Common myeloid progenitor, CD34-positive (primary cell): ENCODE data around the gene HSPBP1.
A peak's percentile ranks its signal among the peaks of the same experiment; 100 is the strongest.

Experiments
- CTCF ChIA-PET: fragments of 350-600 bp; sonication (Branson Sonifier 250); formaldehyde crosslinking; loops from one replicate; lab custom pipeline; 2021; ENCODE audit warnings: antibody characterized with exemption; lab: Charles Lee
- POLR2A ChIA-PET: fragments of 350-600 bp; sonication (Branson Sonifier 250); formaldehyde crosslinking; loops from one replicate; lab custom pipeline; 2021; ENCODE audit warnings: antibody characterized with exemption; lab: Charles Lee
- DNase-seq, 3 donors: peaks; one replicate each; pipeline versions ENCODE4 v3.0.0 to v3.0.0-alpha.2; 2013
- H3K27ac ChIP-seq, 2 experiments: 1 replicate in 1 of 2; 2 replicates in 1 of 2; pipeline ENCODE4 v1.7.0; 2013; ENCODE audit warnings: inconsistent platforms in 2 of 2, low read length in 2 of 2, mild to moderate bottlenecking in 2 of 2, low read depth in 1 of 2, moderate library complexity in 1 of 2; ENCODE audit not compliant: severe bottlenecking in 2 of 2, insufficient read depth in 1 of 2, poor library complexity in 1 of 2
- H3K27me3 ChIP-seq, 5 experiments: replicated peaks in 2 of 5; 1 replicate in 3 of 5; 2 replicates in 2 of 5; pipeline versions ENCODE4 v1.6.1 to v1.7.0; 2013; ENCODE audit warnings: low read length in 4 of 5, mild to moderate bottlenecking in 2 of 5, moderate library complexity in 2 of 5, inconsistent platforms in 1 of 5; ENCODE audit not compliant: insufficient read depth in 5 of 5, control insufficient read depth in 4 of 5
- H3K36me3 ChIP-seq, 4 experiments: 1 replicate in 2 of 4; 2 replicates in 2 of 4; pipeline versions ENCODE4 v1.6.1 to v1.7.0; 2013; ENCODE audit warnings: low read length in 3 of 4, control low read depth in 1 of 4, mild to moderate bottlenecking in 1 of 4; ENCODE audit not compliant: control insufficient read depth in 4 of 4, insufficient read depth in 4 of 4
- H3K4me1 ChIP-seq, 4 experiments: 1 replicate in 3 of 4; 2 replicates in 1 of 4; pipeline versions ENCODE4 v1.6.1 to v1.7.1; 2013; ENCODE audit warnings: low read length in 3 of 4, mild to moderate bottlenecking in 3 of 4, control low read depth in 1 of 4, inconsistent platforms in 1 of 4, moderate library complexity in 1 of 4; ENCODE audit not compliant: control insufficient read depth in 4 of 4, insufficient read depth in 4 of 4; ENCODE audit errors: control extremely low read depth in 1 of 4
- H3K4me3 ChIP-seq, 7 experiments: 1 replicate in 4 of 7; 2 replicates in 3 of 7; pipeline versions ENCODE4 v1.5.1 to v1.7.0; 2013; ENCODE audit warnings: mild to moderate bottlenecking in 7 of 7, low read length in 6 of 7, moderate library complexity in 6 of 7, inconsistent platforms in 2 of 7, low read depth in 2 of 7, control low read depth in 1 of 7; ENCODE audit not compliant: insufficient read depth in 4 of 7, control insufficient read depth in 1 of 7; ENCODE audit errors: extremely low read depth in 1 of 7
- H3K9me3 ChIP-seq, 5 experiments: 1 replicate in 4 of 5; 2 replicates in 1 of 5; pipeline versions ENCODE4 v1.6.1 to v1.7.1; 2013; ENCODE audit warnings: low read length in 4 of 5, mild to moderate bottlenecking in 2 of 5, inconsistent platforms in 1 of 5, low read depth in 1 of 5, moderate library complexity in 1 of 5; ENCODE audit not compliant: control insufficient read depth in 4 of 5, insufficient read depth in 2 of 5; ENCODE audit errors: control extremely low read depth in 1 of 5
- WGBS: methylation state at CpG from one replicate; pipeline ENCODE4 v1.1.5; 2013; ENCODE audit not compliant: insufficient coverage; 5-methylcytosine and 5-hydroxymethylcytosine counted together

HSPBP1 gene

DNA sequence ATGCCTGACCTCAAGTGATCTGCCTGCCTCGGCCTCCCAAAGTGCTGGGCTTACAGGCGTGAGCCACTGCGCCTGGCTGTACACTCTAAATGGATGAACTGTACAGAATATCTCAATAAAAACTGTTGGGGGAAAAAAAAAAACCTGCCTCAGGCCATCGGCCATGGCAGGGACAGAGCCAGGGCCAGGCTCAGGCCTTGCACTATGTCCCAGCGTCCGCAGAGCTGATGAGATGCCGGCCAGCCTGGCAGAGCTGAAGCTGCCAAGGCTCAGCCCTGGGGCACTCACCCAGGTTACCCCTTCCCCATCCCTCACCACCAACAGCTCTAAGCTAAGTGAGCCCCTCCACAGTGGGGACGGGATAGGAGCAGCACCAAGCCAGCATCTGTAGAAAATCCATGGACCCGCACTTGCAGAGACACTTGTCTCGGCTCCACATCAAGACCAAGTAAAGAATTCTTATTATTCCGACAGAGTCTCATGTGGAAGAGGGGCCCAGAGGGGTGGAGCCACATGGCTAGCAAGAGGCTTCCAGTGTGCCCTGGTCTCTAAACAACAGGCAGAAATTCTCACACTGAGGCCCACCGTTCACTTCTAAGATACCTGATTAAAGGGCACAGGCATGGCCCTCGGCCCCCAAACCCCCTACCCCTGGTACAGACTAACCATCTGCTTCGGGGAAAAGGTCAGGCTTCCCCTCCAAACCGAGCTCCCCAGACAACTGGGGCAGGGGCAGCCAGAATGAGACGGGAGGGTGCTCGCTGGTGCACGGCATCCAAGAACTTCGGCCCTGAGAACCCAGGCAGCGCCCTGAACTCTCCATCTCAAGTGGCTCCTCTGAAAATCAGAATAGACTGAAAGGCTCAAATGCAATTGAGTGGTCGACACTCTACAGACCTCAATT lies 26.9 kb downstream of the HSPBP1 start:
- Histone ChIP-seq H3K27me3 (no peaks in the 10 kb centered on the region), H3K4me1 (peaks cover 27 to 100% (median 96%) of the 10 kb centered on the region in 4 experiments), H3K4me3 (peak overlapping the region; percentile 4 to 98 (median 93)), H3K36me3 (peaks cover 0 to 34% (median 7%) of the 10 kb centered on the region in 4 experiments), H3K9me3 (no peaks in the 10 kb centered on the region), H3K27ac (peak overlapping the region; percentile 87 to 95)
- WGBS: 64% methylated on average over 18 of the region's 21 CpGs
- DNase-seq: no peak
- CTCF ChIA-PET: interaction anchor here (0.6 to 2.5 kb wide), 2 partner anchors 16 to 93 kb away, joined by 3 to 7 read pairs; no protein-coding TSS in a partner anchor
- POLR2A ChIA-PET: interaction anchor here (1.0 to 1.5 kb wide), 2 partner anchors 21 to 86 kb away, joined by 3 read pairs; no protein-coding TSS in a partner anchor

DNA sequence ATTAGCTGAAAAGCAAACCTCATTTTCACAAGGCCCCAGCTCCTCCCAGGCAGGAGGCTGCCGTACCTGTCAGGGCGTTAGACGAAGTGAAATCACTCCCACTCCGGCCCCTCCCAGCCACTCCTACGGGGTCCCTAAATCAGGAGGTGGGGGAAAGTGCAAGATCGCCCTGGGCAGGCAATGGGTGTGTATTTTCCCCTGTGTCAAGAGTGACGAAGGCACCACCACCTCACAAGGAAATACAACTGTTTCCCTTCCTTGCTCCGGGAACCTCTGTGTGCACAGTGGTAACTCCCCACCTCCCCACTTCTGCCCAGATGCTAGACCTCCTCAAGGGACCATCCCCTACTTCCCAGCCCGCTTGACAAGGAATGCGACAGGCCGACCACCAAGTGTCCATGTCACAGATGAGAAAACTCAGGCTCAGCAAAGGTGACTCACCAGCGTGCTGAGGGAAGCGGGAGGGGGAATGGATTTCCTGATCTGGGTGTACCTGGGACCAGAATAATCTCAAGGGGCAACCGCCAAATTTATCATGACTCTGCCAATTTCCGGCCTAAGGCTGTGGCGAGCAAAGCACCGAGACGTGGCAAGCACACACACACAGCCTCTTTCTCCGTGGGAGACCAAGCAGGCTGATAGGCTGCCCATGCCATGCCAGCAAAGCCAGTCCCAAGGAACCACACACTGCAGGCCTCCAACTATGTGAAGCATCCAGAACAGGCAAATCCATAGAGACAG lies 28.4 kb downstream of the HSPBP1 start:
- peak; percentile 88 to 97 (median 96) for DNase-seq
- H3K27me3 ChIP-seq: no peaks in the 10 kb centered on the region
- peak overlapping the region in 5 of 7 experiments; percentile 2 to 70 (median 52) for H3K4me3 ChIP-seq
- CTCF ChIA-PET: interaction anchor here (0.6 to 2.5 kb wide), 5 partner anchors 8 to 374 kb away, joined by 3 to 7 read pairs (median 4); partner anchors contain the start of gene PPP6R1
- POLR2A ChIA-PET: no interaction called here
- H3K9me3 ChIP-seq: no peaks in the 10 kb centered on the region
- H3K27ac ChIP-seq: peak overlapping the region; percentile 87 to 95
- H3K36me3 ChIP-seq: peaks cover 0 to 46% (median 14%) of the 10 kb centered on the region in 4 experiments
- peaks cover 23 to 100% (median 94%) of the 10 kb centered on the region in 4 experiments for H3K4me1 ChIP-seq
- 5% methylated on average over 15 of the region's 19 CpGs for WGBS

DNA sequence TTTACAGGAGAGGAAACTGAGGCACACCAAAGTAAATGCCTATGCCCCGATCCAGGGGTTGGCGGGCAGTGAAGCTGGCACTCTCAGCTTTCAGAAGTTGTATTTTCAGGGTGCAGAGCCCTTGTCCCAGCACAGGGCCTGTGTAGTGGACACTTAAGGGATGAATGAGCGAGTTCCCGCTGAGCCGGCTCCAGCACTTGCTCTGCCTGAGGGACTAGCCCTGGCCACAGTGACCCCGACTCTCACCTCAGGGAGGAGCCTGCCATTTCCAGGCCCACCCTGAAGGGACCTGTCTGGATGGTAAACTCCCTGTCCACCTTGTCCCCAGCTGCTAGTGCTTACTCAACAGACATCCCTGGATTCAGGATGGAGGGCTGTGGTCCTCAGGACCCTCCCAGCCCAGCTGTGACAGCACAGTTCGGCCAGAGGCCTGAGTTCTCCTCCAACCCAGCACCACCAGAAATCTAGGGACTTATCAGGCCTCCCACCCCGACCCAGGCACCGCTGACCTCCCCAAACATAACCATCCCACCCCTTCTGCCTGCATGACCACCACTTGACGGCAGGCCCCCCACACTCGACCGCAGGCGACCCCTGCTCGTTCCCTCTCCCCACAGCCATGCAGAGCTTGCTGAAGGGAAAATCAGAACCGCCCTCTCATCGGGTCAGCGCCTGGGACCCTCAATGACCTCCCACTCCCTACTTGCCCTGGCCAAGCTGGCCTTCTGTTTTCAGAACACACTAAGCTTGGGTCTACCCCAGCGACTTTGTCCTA lies 29.5 kb downstream of the HSPBP1 start:
- Histone ChIP-seq H3K4me3 (peak overlapping the region in 4 of 7 experiments; percentile 5 to 70 (median 50)), H3K9me3 (no peaks in the 10 kb centered on the region), H3K36me3 (peaks cover 3 to 56% (median 24%) of the 10 kb centered on the region in 4 experiments), H3K27me3 (no peaks in the 10 kb centered on the region), H3K27ac (peak overlapping the region; percentile 87 to 95), H3K4me1 (peaks cover 17 to 91% (median 84%) of the 10 kb centered on the region in 4 experiments)
- no peak for DNase-seq
- ChIA-PET POLR2A (interaction anchor here (0.6 kb wide), 1 partner anchor 10 kb away, joined by 4 read pairs; no protein-coding TSS in a partner anchor), CTCF (interaction anchor here (0.7 to 1.8 kb wide), 4 partner anchors 9 to 52 kb away, joined by 3 to 4 read pairs (median 4); partner anchors contain the start of gene PPP6R1)
- WGBS: 90% methylated on average over 15 of the region's 18 CpGs

DNA sequence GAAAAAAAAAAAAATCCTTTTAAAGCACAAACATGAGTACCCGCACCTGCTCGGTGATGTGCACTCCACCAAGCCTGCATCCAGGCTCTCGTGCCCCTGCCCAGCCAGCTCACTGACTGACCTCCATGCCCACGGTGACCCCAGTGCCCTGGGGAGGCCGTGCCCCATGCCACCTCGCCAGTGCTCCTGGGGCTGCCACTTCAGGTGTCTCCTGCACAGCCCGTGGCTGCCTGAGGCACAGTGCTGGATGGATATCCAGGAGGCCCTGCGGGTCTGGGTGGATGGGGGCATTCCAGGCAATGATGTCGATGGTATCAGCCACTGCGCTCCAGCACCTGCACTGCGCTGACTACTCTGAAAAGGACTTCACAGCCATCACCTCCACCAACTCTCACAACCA lies 30.1 kb downstream of the HSPBP1 start:
- Histone ChIP-seq H3K36me3 (peaks cover 3 to 60% (median 28%) of the 10 kb centered on the region in 4 experiments), H3K4me1 (peaks cover 17 to 85% (median 78%) of the 10 kb centered on the region in 4 experiments), H3K4me3 (no peak overlapping the region), H3K9me3 (no peaks in the 10 kb centered on the region), H3K27ac (peak overlapping the region in 1 of 2 experiments; percentile 95), H3K27me3 (no peaks in the 10 kb centered on the region)
- DNase-seq: no peak
- ChIA-PET CTCF (interaction anchor here (1.3 kb wide), 1 partner anchor 43 kb away, joined by 3 read pairs; no protein-coding TSS in a partner anchor), POLR2A (interaction anchor here (0.6 kb wide), 1 partner anchor 9 kb away, joined by 4 read pairs; no protein-coding TSS in a partner anchor)
- 96% methylated on average over 8 of the region's 11 CpGs for WGBS

DNA sequence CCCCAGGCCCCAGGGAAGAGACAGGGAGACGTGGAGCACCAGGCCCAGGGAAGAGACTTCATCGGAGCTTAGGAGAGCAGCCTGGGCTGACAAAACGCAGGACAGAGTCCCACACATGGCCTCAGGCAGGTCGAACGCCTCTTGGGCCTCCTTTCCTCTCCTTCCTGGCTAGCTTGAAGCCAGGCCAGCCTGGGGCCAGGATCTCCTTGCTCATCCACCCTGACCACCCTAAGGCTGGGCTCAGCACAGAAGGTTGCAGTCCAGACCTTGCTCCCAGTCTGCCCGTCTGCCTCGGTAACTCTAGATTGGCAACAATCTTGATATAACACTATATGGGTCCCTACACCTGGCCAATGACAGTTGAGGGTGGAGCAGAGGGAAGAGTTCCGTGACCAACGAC lies 31.2 kb downstream of the HSPBP1 start:
- Histone ChIP-seq H3K9me3 (no peaks in the 10 kb centered on the region), H3K4me1 (peaks cover 17 to 73% (median 68%) of the 10 kb centered on the region in 4 experiments), H3K36me3 (peaks cover 5 to 71% (median 38%) of the 10 kb centered on the region in 4 experiments), H3K27me3 (no peaks in the 10 kb centered on the region), H3K27ac (peak overlapping the region; percentile 69 to 90), H3K4me3 (no peak overlapping the region)
- POLR2A ChIA-PET: interaction anchor here (1.4 kb wide), 1 partner anchor 11 kb away, joined by 6 read pairs; the partner anchor contains the start of gene PPP6R1
- CTCF ChIA-PET: interaction anchor here (1.4 to 1.8 kb wide), 3 partner anchors 7 to 11 kb away, joined by 4 to 5 read pairs (median 4); partner anchors contain the start of gene PPP6R1
- WGBS: 90% methylated on average over 6 of the region's 9 CpGs
- DNase-seq: no peak
